Activated T-helper 17 cell treated with anti-CD3 and anti-CD28 coated beads, Interleukin-2, amount 50 U/mL, for 72 hours (primary cell): ENCODE results near the gene KRT75. TPM values are rescaled to one million over a fixed set of nuclear protein-coding genes. Genes with fewer than 3 reads are reported as not detected.
"Not testable (repeated sequence)": the region's sequence is repeated elsewhere in the genome, so short reads cannot be mapped to it uniquely, and the experiment has no call there.

Source experiments
- ATAC-seq: fragments of 150-1000 bp; cut with Tn5 transposase; replicated peaks from 2 replicates; pipeline ENCODE4 v1.10.0; 2021; ENCODE audit warnings: mild to moderate bottlenecking, moderate library complexity
- H3K27ac Mint-ChIP-seq: one replicate; pipeline ENCODE4 v1.8.0; 2022; ENCODE audit warnings: mixed read lengths
- H3K27me3 Mint-ChIP-seq: one replicate; pipeline ENCODE4 v1.8.0; 2022; ENCODE audit warnings: mixed read lengths
- H3K36me3 Mint-ChIP-seq: one replicate; pipeline ENCODE4 v1.8.0; 2022; ENCODE audit warnings: low read depth, mild to moderate bottlenecking, mixed read lengths
- H3K4me1 Mint-ChIP-seq: one replicate; pipeline ENCODE4 v1.8.0; 2022; ENCODE audit warnings: mixed read lengths
- H3K4me3 Mint-ChIP-seq: one replicate; pipeline ENCODE4 v1.8.0; 2022; ENCODE audit warnings: mild to moderate bottlenecking, mixed read lengths
- H3K9me3 Mint-ChIP-seq: one replicate; pipeline ENCODE4 v1.8.0; 2022; ENCODE audit warnings: mixed read lengths
- total RNA-seq, 2 donors: library from RNA; stranded (reverse); gene quantifications; one replicate each; pipeline ENCODE4 v1.2.3, GENCODE V29; 2022

Gene KRT75
- total RNA-seq, 2 donors from 2014 or later = not detected

- Mint-ChIP-seq H3K27me3 (peaks cover 11% of the 10 kb centered on the region), H3K9me3 (no peaks in the 10 kb centered on the region), H3K4me3 (no peak overlapping the region), H3K4me1 (no peaks in the 10 kb centered on the region), H3K36me3 (no peaks in the 10 kb centered on the region), H3K27ac (no peak overlapping the region)
- ATAC-seq = no peak
Measured at GRCh38 chr12:52416795-52417194, 17.4 kb downstream of the KRT75 start.

GRCh38 chr12:52415870-52416750, 18.1 kb downstream of the KRT75 start:
- Mint-ChIP-seq H3K4me1 (no peaks in the 10 kb centered on the region), H3K36me3 (no peaks in the 10 kb centered on the region), H3K27me3 (peaks cover 10% of the 10 kb centered on the region), H3K27ac (no peak overlapping the region), H3K4me3 (no peak overlapping the region), H3K9me3 (no peaks in the 10 kb centered on the region)
- no peak for ATAC-seq

- H3K36me3 Mint-ChIP-seq = no peaks in the 10 kb centered on the region
- H3K27me3 Mint-ChIP-seq = peaks cover 10% of the 10 kb centered on the region
- H3K4me3 Mint-ChIP-seq = no peak overlapping the region
- no peak overlapping the region for H3K27ac Mint-ChIP-seq
- ATAC-seq = no peak
- no peaks in the 10 kb centered on the region for H3K9me3 Mint-ChIP-seq
- H3K4me1 Mint-ChIP-seq = no peaks in the 10 kb centered on the region
Measured at GRCh38 chr12:52414936-52415335, 19.2 kb downstream of the KRT75 start.

- H3K4me1 Mint-ChIP-seq = no peaks in the 10 kb centered on the region
- H3K36me3 Mint-ChIP-seq = no peaks in the 10 kb centered on the region
- no peak overlapping the region for H3K4me3 Mint-ChIP-seq
- no peak for ATAC-seq
- no peaks in the 10 kb centered on the region for H3K9me3 Mint-ChIP-seq
- peaks cover 10% of the 10 kb centered on the region for H3K27me3 Mint-ChIP-seq
- no peak overlapping the region for H3K27ac Mint-ChIP-seq
Measured at GRCh38 chr12:52413782-52414345, 20.3 kb downstream of the KRT75 start.

- no peaks in the 10 kb centered on the region for H3K9me3 Mint-ChIP-seq
- H3K27ac Mint-ChIP-seq = no peak overlapping the region
- no peaks in the 10 kb centered on the region for H3K36me3 Mint-ChIP-seq
- ATAC-seq = no peak
- H3K4me1 Mint-ChIP-seq = no peaks in the 10 kb centered on the region
- H3K27me3 Mint-ChIP-seq = peaks cover 14% of the 10 kb centered on the region
- no peak overlapping the region for H3K4me3 Mint-ChIP-seq
Measured at GRCh38 chr12:52413202-52413601, 21.0 kb downstream of the KRT75 start.

- no peaks in the 10 kb centered on the region for H3K4me1 Mint-ChIP-seq
- H3K27ac Mint-ChIP-seq = no peak overlapping the region
- no peak for ATAC-seq
- no peaks in the 10 kb centered on the region for H3K36me3 Mint-ChIP-seq
- H3K27me3 Mint-ChIP-seq = peaks cover 16% of the 10 kb centered on the region
- no peaks in the 10 kb centered on the region for H3K9me3 Mint-ChIP-seq
- H3K4me3 Mint-ChIP-seq = no peak overlapping the region
Measured at GRCh38 chr12:52411815-52412214, 22.4 kb downstream of the KRT75 start.

GRCh38 chr12:52410589-52411248, 23.5 kb downstream of the KRT75 start:
- H3K27me3 Mint-ChIP-seq = peaks cover 16% of the 10 kb centered on the region
- not testable (repeated sequence) for ATAC-seq, H3K4me1 Mint-ChIP-seq, H3K9me3 Mint-ChIP-seq, H3K27ac Mint-ChIP-seq, H3K36me3 Mint-ChIP-seq, H3K4me3 Mint-ChIP-seq

GRCh38 chr12:52407918-52408317, 26.3 kb downstream of the KRT75 start:
- no peaks in the 10 kb centered on the region for H3K4me1 Mint-ChIP-seq
- H3K27me3 Mint-ChIP-seq = peaks cover 13% of the 10 kb centered on the region
- H3K4me3 Mint-ChIP-seq = no peak overlapping the region
- H3K9me3 Mint-ChIP-seq = no peaks in the 10 kb centered on the region
- no peak overlapping the region for H3K27ac Mint-ChIP-seq
- no peak for ATAC-seq
- no peaks in the 10 kb centered on the region for H3K36me3 Mint-ChIP-seq

GRCh38 chr12:52405922-52406385, 28.2 kb downstream of the KRT75 start, which contains the start of gene KRT82:
Gene KRT82 (minus strand): TSS chr12:52406335. CDS start chr12:52406277, 58 bp downstream.
- no peaks in the 10 kb centered on the region for H3K9me3 Mint-ChIP-seq
- H3K27ac Mint-ChIP-seq = no peak within 1 kb of the TSS
- no peaks in the 10 kb centered on the region for H3K4me1 Mint-ChIP-seq
- ATAC-seq = no peak
- no peaks in the 10 kb centered on the region for H3K36me3 Mint-ChIP-seq
- no peak within 1 kb of the TSS for H3K4me3 Mint-ChIP-seq
- H3K27me3 Mint-ChIP-seq = peaks cover 12% of the 10 kb centered on the region

- no peaks in the 10 kb centered on the region for H3K4me1 Mint-ChIP-seq
- ATAC-seq = no peak
- no peak overlapping the region for H3K27ac Mint-ChIP-seq
- H3K36me3 Mint-ChIP-seq = no peaks in the 10 kb centered on the region
- no peaks in the 10 kb centered on the region for H3K9me3 Mint-ChIP-seq
- H3K27me3 Mint-ChIP-seq = peaks cover 12% of the 10 kb centered on the region
- H3K4me3 Mint-ChIP-seq = no peak overlapping the region
Measured at GRCh38 chr12:52404951-52405350, 29.2 kb downstream of the KRT75 start.

GRCh38 chr12:52403561-52403960, 30.6 kb downstream of the KRT75 start:
- no peaks in the 10 kb centered on the region for H3K4me1 Mint-ChIP-seq
- peaks cover 10% of the 10 kb centered on the region for H3K27me3 Mint-ChIP-seq
- no peaks in the 10 kb centered on the region for H3K9me3 Mint-ChIP-seq
- no peak overlapping the region for H3K4me3 Mint-ChIP-seq
- no peak overlapping the region for H3K27ac Mint-ChIP-seq
- ATAC-seq = no peak
- H3K36me3 Mint-ChIP-seq = no peaks in the 10 kb centered on the region

GRCh38 chr12:52402873-52403540, 31.2 kb downstream of the KRT75 start:
- H3K4me3 Mint-ChIP-seq = no peak overlapping the region
- H3K27me3 Mint-ChIP-seq = peaks cover 8% of the 10 kb centered on the region
- H3K9me3 Mint-ChIP-seq = no peaks in the 10 kb centered on the region
- no peak for ATAC-seq
- H3K4me1 Mint-ChIP-seq = no peaks in the 10 kb centered on the region
- no peaks in the 10 kb centered on the region for H3K36me3 Mint-ChIP-seq
- no peak overlapping the region for H3K27ac Mint-ChIP-seq

- no peak overlapping the region for H3K4me3 Mint-ChIP-seq
- H3K27ac Mint-ChIP-seq = no peak overlapping the region
- no peaks in the 10 kb centered on the region for H3K4me1 Mint-ChIP-seq
- no peaks in the 10 kb centered on the region for H3K9me3 Mint-ChIP-seq
- no peaks in the 10 kb centered on the region for H3K36me3 Mint-ChIP-seq
- no peak for ATAC-seq
- H3K27me3 Mint-ChIP-seq = peaks cover 5% of the 10 kb centered on the region
Measured at GRCh38 chr12:52402377-52402776, 31.8 kb downstream of the KRT75 start.

GRCh38 chr12:52401926-52402325, 32.2 kb downstream of the KRT75 start:
- H3K4me1 Mint-ChIP-seq = no peaks in the 10 kb centered on the region
- peaks cover 5% of the 10 kb centered on the region for H3K27me3 Mint-ChIP-seq
- no peaks in the 10 kb centered on the region for H3K9me3 Mint-ChIP-seq
- ATAC-seq = no peak
- no peak overlapping the region for H3K27ac Mint-ChIP-seq
- H3K36me3 Mint-ChIP-seq = no peaks in the 10 kb centered on the region
- H3K4me3 Mint-ChIP-seq = no peak overlapping the region
